Activated naive CD8-positive, alpha-beta T cell treated with anti-CD3 and anti-CD28 coated beads, Interleukin-2, amount 10 ng/mL, durations not matched to agents 7 days and 5 days (primary cell): Measurements from ENCODE around the gene ZNF74. TPM values are rescaled to one million over a fixed set of nuclear protein-coding genes. Genes with fewer than 3 reads are reported as not detected.
"Not testable (repeated sequence)": the region's sequence is repeated elsewhere in the genome, so short reads cannot be mapped to it uniquely, and the experiment has no call there.

Experiments
- ATAC-seq: fragments of 150-1000 bp; cut with Tn5 transposase; one replicate; pipeline ENCODE4 v1.10.0; 2021; ENCODE audit warnings: low read depth, moderate library complexity
- POLR2A ChIA-PET: fragments of 350-600 bp; sonication (Branson Sonifier 250); formaldehyde crosslinking; loops from one replicate; lab custom pipeline; 2021; ENCODE audit warnings: antibody characterized with exemption; lab: Charles Lee
- DNase-seq: peaks from one replicate; pipeline ENCODE4 v3.0.0; 2021
- H3K27ac Mint-ChIP-seq: one replicate; pipeline ENCODE4 v1.8.0; 2022; ENCODE audit warnings: mild to moderate bottlenecking, mixed read lengths
- H3K27me3 Mint-ChIP-seq: one replicate; pipeline ENCODE4 v1.8.0; 2022; ENCODE audit warnings: mild to moderate bottlenecking, moderate library complexity, mixed read lengths
- H3K36me3 Mint-ChIP-seq: one replicate; pipeline ENCODE4 v1.8.0; 2021; ENCODE audit warnings: mild to moderate bottlenecking, mixed read lengths
- H3K4me1 Mint-ChIP-seq: one replicate; pipeline ENCODE4 v1.8.0; 2021; ENCODE audit warnings: mixed read lengths
- H3K4me3 Mint-ChIP-seq: one replicate; pipeline ENCODE4 v1.8.0; 2022; ENCODE audit warnings: mild to moderate bottlenecking, moderate library complexity, mixed read lengths
- H3K9me3 Mint-ChIP-seq: one replicate; pipeline ENCODE4 v1.8.0; 2021; ENCODE audit warnings: mixed read lengths
- total RNA-seq, 2 experiments: library from RNA; stranded (reverse); gene quantifications; one replicate each; pipeline ENCODE4 v1.2.3, GENCODE V29; 2021

ZNF74 gene
- total RNA-seq, 2 experiments from 2014 or later: 10.7 to 13.3 TPM

- POLR2A ChIA-PET: no interaction called here
- no peak for ATAC-seq
- no peak overlapping the region for H3K27ac Mint-ChIP-seq
These were observed 9.1 kb upstream of the ZNF74 start for GRCh38 chr22:20384865-20385264.

GRCh38 chr22:20386336-20386735 is 7.6 kb upstream of the ZNF74 start:
- Mint-ChIP-seq H3K4me3 (no peak overlapping the region), H3K9me3 (no peaks in the 10 kb centered on the region), H3K36me3 (no peaks in the 10 kb centered on the region), H3K4me1 (no peaks in the 10 kb centered on the region), H3K27ac (no peak overlapping the region), H3K27me3 (peaks cover 30% of the 10 kb centered on the region)
- DNase-seq: no peak
- no peak for ATAC-seq
- POLR2A ChIA-PET: no interaction called here

More at GRCh38 chr22:20384865-20385264, 9.1 kb upstream of the ZNF74 start:
- Mint-ChIP-seq H3K4me1 (no peaks in the 10 kb centered on the region), H3K36me3 (no peaks in the 10 kb centered on the region), H3K9me3 (no peaks in the 10 kb centered on the region), H3K27me3 (peaks cover 33% of the 10 kb centered on the region), H3K4me3 (no peak overlapping the region)
- DNase-seq: no peak

- Mint-ChIP-seq H3K27me3 (peaks cover 30% of the 10 kb centered on the region), H3K9me3 (no peaks in the 10 kb centered on the region), H3K36me3 (no peaks in the 10 kb centered on the region), H3K4me3 (no peak overlapping the region), H3K4me1 (no peaks in the 10 kb centered on the region), H3K27ac (no peak overlapping the region)
- ATAC-seq (no peak), DNase-seq (no peak)
- POLR2A ChIA-PET: no interaction called here
These were observed 7.0 kb upstream of the ZNF74 start for GRCh38 chr22:20386972-20387371.

- POLR2A ChIA-PET: no interaction called here
- H3K27ac Mint-ChIP-seq: no peak overlapping the region
- H3K27me3 Mint-ChIP-seq: peaks cover 30% of the 10 kb centered on the region
These were observed 5.8 kb upstream of the ZNF74 start for GRCh38 chr22:20388200-20388599.

GRCh38 chr22:20389288-20389687 is 4.7 kb upstream of the ZNF74 start:
- H3K4me1 Mint-ChIP-seq: peaks cover 5% of the 10 kb centered on the region
- no peak overlapping the region for H3K4me3 Mint-ChIP-seq
- DNase-seq (no peak), ATAC-seq (no peak)
- POLR2A ChIA-PET: no interaction called here
- H3K27me3 Mint-ChIP-seq: peaks cover 28% of the 10 kb centered on the region
- no peak overlapping the region for H3K27ac Mint-ChIP-seq
- no peaks in the 10 kb centered on the region for H3K36me3 Mint-ChIP-seq
- no peaks in the 10 kb centered on the region for H3K9me3 Mint-ChIP-seq

More at GRCh38 chr22:20388200-20388599, 5.8 kb upstream of the ZNF74 start:
- no peak for ATAC-seq
- Mint-ChIP-seq H3K4me3 (no peak overlapping the region), H3K4me1 (peaks cover under 1% of the 10 kb centered on the region), H3K36me3 (no peaks in the 10 kb centered on the region), H3K9me3 (no peaks in the 10 kb centered on the region)
- no peak for DNase-seq

- Mint-ChIP-seq H3K4me1 (peaks cover 13% of the 10 kb centered on the region), H3K27me3 (peaks cover 19% of the 10 kb centered on the region), H3K9me3 (no peaks in the 10 kb centered on the region), H3K4me3 (no peak overlapping the region), H3K27ac (no peak overlapping the region), H3K36me3 (no peaks in the 10 kb centered on the region)
- ATAC-seq (no peak), DNase-seq (no peak)
- POLR2A ChIA-PET: no interaction called here
These were observed 3.5 kb upstream of the ZNF74 start for GRCh38 chr22:20390394-20390907.

- Mint-ChIP-seq H3K36me3 (no peaks in the 10 kb centered on the region), H3K27ac (no peak overlapping the region)
- DNase-seq: no peak
These were observed 2.7 kb upstream of the ZNF74 start for GRCh38 chr22:20391222-20391621.

GRCh38 chr22:20392365-20392881 is 1.5 kb upstream of the ZNF74 start:
- not testable (repeated sequence) for DNase-seq, ATAC-seq, H3K4me3 Mint-ChIP-seq, H3K36me3 Mint-ChIP-seq, H3K27ac Mint-ChIP-seq, H3K9me3 Mint-ChIP-seq
- H3K27me3 Mint-ChIP-seq: peaks cover 10% of the 10 kb centered on the region
- POLR2A ChIA-PET: interaction anchor here (2.5 kb wide), 1 partner anchor 73 kb away, joined by 9 read pairs; the partner anchor contains the start of gene DGCR6L
- H3K4me1 Mint-ChIP-seq: peaks cover 22% of the 10 kb centered on the region

More at GRCh38 chr22:20391222-20391621, 2.7 kb upstream of the ZNF74 start:
- Mint-ChIP-seq H3K27me3 (peaks cover 16% of the 10 kb centered on the region), H3K9me3 (no peaks in the 10 kb centered on the region), H3K4me1 (peaks cover 18% of the 10 kb centered on the region), H3K4me3 (no peak overlapping the region)
- POLR2A ChIA-PET: no interaction called here
- no peak for ATAC-seq

- H3K9me3 Mint-ChIP-seq: no peaks in the 10 kb centered on the region
- no peak for DNase-seq
- H3K36me3 Mint-ChIP-seq: no peaks in the 10 kb centered on the region
- no peak for ATAC-seq
- H3K27ac Mint-ChIP-seq: peak overlapping the region; percentile 91
- peak overlapping the region; percentile 88 for H3K4me3 Mint-ChIP-seq
- H3K27me3 Mint-ChIP-seq: peaks cover 5% of the 10 kb centered on the region
- POLR2A ChIA-PET: interaction anchor here (0.7 to 2.5 kb wide), 6 partner anchors 10 to 74 kb away, joined by 3 to 10 read pairs (median 5); partner anchors contain the start of gene DGCR6L
- peaks cover 22% of the 10 kb centered on the region for H3K4me1 Mint-ChIP-seq
These were observed 807 bp upstream of the ZNF74 start for GRCh38 chr22:20392983-20393704.

GRCh38 chr22:20395181-20395906 is 1.4 kb downstream of the ZNF74 start:
- DNase-seq (no peak), ATAC-seq (no peak)
- peak overlapping the region; percentile 88 for H3K4me3 Mint-ChIP-seq
- H3K9me3 Mint-ChIP-seq: no peaks in the 10 kb centered on the region
- H3K27ac Mint-ChIP-seq: peak overlapping the region; percentile 76
- no peaks in the 10 kb centered on the region for H3K36me3 Mint-ChIP-seq
- POLR2A ChIA-PET: interaction anchor here (2.3 kb wide), 1 partner anchor 69 kb away, joined by 10 read pairs; no protein-coding TSS in a partner anchor
- no peaks in the 10 kb centered on the region for H3K27me3 Mint-ChIP-seq
- H3K4me1 Mint-ChIP-seq: peaks cover 22% of the 10 kb centered on the region

- DNase-seq (no peak), ATAC-seq (no peak)
- no peak overlapping the region for H3K27ac Mint-ChIP-seq
- no peaks in the 10 kb centered on the region for H3K27me3 Mint-ChIP-seq
- no peak overlapping the region for H3K4me3 Mint-ChIP-seq
- POLR2A ChIA-PET: interaction anchor here (0.6 kb wide), 1 partner anchor 362 kb away, joined by 3 read pairs; no protein-coding TSS in a partner anchor
- no peaks in the 10 kb centered on the region for H3K36me3 Mint-ChIP-seq
- no peaks in the 10 kb centered on the region for H3K9me3 Mint-ChIP-seq
- H3K4me1 Mint-ChIP-seq: peaks cover 22% of the 10 kb centered on the region
These were observed 1.9 kb downstream of the ZNF74 start for GRCh38 chr22:20395907-20396287.

- Mint-ChIP-seq H3K27ac (no peak overlapping the region), H3K4me1 (peaks cover 22% of the 10 kb centered on the region), H3K9me3 (no peaks in the 10 kb centered on the region), H3K4me3 (no peak overlapping the region), H3K27me3 (no peaks in the 10 kb centered on the region), H3K36me3 (no peaks in the 10 kb centered on the region)
- ATAC-seq (no peak), DNase-seq (no peak)
- POLR2A ChIA-PET: interaction anchor here (0.6 kb wide), 1 partner anchor 363 kb away, joined by 3 read pairs; no protein-coding TSS in a partner anchor
These were observed 2.7 kb downstream of the ZNF74 start for GRCh38 chr22:20396639-20397038.

- H3K36me3 Mint-ChIP-seq: no peaks in the 10 kb centered on the region
- no peak overlapping the region for H3K27ac Mint-ChIP-seq
- no peak for DNase-seq
- no peaks in the 10 kb centered on the region for H3K9me3 Mint-ChIP-seq
- peaks cover 22% of the 10 kb centered on the region for H3K4me1 Mint-ChIP-seq
- no peaks in the 10 kb centered on the region for H3K27me3 Mint-ChIP-seq
- no peak overlapping the region for H3K4me3 Mint-ChIP-seq
- POLR2A ChIA-PET: no interaction called here
- no peak for ATAC-seq
These were observed 3.5 kb downstream of the ZNF74 start for GRCh38 chr22:20397498-20397897.
